ENCODE measurements around the gene MTAP.

DNA sequence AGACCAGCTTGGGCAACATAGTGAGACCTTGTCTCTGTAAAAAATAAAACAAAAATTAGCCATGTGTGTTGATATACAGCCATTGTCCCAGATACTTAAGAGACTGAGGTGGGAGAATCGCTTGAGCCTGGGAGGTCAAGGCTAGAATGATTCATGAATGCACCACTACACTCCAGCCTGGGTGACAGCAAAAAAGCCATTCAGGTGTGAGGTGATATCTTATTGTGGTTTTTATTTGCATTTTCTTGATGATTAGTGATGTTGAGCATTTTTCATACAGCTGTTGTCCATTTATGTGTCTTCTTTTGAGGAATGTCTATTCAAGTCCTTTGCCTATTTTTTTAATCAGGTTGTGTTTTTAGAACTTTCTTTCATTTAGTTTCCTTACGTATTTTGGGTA is 23.2 kb downstream of the MTAP start:
- TF ChIP-seq, protein P1, sequence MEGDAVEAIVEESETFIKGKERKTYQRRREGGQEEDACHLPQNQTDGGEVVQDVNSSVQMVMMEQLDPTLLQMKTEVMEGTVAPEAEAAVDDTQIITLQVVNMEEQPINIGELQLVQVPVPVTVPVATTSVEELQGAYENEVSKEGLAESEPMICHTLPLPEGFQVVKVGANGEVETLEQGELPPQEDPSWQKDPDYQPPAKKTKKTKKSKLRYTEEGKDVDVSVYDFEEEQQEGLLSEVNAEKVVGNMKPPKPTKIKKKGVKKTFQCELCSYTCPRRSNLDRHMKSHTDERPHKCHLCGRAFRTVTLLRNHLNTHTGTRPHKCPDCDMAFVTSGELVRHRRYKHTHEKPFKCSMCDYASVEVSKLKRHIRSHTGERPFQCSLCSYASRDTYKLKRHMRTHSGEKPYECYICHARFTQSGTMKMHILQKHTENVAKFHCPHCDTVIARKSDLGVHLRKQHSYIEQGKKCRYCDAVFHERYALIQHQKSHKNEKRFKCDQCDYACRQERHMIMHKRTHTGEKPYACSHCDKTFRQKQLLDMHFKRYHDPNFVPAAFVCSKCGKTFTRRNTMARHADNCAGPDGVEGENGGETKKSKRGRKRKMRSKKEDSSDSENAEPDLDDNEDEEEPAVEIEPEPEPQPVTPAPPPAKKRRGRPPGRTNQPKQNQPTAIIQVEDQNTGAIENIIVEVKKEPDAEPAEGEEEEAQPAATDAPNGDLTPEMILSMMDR (IDR thresholded peaks at IDR 0.05): no peak
- TF ChIP-seq POLR2A (IDR thresholded peaks at IDR 0.05) (no peak), POLR2AphosphoS5 (IDR thresholded peaks at IDR 0.05) (no peak)

Data from stomach (tissue), 4 donors.